ENCODE results near the gene KREMEN1.

KREMEN1 gene

DNA sequence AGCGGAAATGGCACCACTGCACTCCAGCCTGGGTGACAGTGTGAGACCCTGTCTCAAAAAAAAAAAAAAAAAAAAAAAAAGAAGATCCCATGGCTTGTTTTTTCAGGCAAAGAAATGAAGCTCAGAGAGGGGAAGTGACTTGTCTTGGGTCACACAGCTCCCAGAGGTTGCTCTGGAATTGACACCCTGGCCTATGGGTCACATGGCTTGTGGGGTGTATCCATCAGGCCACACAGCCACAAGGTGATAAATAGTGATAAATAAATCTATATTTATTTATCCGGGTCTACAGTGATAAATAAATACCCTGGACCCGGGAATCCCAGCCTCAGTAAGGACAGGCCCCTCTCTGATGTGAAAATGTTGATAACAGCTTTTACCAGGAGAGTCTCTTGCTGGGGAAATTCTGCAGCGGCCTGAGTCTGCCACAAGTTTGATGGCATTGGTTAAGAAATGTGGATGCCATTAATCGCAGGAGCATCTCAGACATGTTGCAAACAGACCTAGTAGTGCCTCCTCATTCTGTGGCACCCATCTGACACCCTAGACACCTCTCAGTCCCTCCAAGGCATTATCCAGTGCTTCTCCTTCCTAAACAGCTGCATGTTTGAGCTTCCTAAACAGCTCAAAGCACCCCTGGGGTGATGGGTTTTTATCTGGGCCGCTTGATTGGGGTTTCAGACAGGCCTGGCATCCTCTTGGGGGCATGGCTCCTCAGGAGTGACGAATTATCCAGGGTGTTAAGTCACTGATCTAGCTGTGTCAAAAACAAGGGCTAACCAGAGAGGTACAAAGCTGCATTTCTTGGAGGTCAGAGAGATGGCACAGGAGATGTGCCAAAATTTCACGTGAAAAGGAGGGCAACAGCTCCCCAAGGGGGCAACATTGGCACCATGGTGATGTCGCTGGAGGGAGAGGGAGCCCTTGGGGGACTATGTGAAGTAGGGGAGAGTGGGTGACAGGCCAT is 130.9 kb downstream of the KREMEN1 start:
- no peak for DNase-seq (ENCODE audit: low read depth)
- no peak overlapping the region for H3K4me3 ChIP-seq (ENCODE audit: low read length)
- TF ChIP-seq, protein P1, sequence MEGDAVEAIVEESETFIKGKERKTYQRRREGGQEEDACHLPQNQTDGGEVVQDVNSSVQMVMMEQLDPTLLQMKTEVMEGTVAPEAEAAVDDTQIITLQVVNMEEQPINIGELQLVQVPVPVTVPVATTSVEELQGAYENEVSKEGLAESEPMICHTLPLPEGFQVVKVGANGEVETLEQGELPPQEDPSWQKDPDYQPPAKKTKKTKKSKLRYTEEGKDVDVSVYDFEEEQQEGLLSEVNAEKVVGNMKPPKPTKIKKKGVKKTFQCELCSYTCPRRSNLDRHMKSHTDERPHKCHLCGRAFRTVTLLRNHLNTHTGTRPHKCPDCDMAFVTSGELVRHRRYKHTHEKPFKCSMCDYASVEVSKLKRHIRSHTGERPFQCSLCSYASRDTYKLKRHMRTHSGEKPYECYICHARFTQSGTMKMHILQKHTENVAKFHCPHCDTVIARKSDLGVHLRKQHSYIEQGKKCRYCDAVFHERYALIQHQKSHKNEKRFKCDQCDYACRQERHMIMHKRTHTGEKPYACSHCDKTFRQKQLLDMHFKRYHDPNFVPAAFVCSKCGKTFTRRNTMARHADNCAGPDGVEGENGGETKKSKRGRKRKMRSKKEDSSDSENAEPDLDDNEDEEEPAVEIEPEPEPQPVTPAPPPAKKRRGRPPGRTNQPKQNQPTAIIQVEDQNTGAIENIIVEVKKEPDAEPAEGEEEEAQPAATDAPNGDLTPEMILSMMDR (conservative IDR thresholded peaks at IDR 0.05; ENCODE audit: low read length): no peak

- TF ChIP-seq, protein P1 (conservative IDR thresholded peaks at IDR 0.05; ENCODE audit: low read length): no peak
- no peak overlapping the region for H3K4me3 ChIP-seq (ENCODE audit: low read length)
- DNase-seq (ENCODE audit: low read depth): no peak
These were observed 131.8 kb downstream of the KREMEN1 start for GRCh38 chr22:29204455-29205183.

GRCh38 chr22:29205252-29205593 is 132.4 kb downstream of the KREMEN1 start:
- TF ChIP-seq, protein P1 (conservative IDR thresholded peaks at IDR 0.05; ENCODE audit: low read length): no peak
- no peak for DNase-seq (ENCODE audit: low read depth)
- H3K4me3 ChIP-seq (ENCODE audit: low read length): no peak overlapping the region

- DNase-seq (ENCODE audit: low read depth): no peak
- H3K4me3 ChIP-seq (ENCODE audit: low read length): peak within 1 kb of the TSS; percentile 43
- TF ChIP-seq, protein P1 (conservative IDR thresholded peaks at IDR 0.05; ENCODE audit: low read length): peak; percentile 11; the same call in 1 of the 2 replicates
These were observed 132.9 kb downstream of the KREMEN1 start, which contains the start of gene EMID1 for GRCh38 chr22:29205594-29206371. Gene EMID1, plus strand, starts transcription at chr22:29205896. Its CDS starts 143 bp downstream, at chr22:29206039.

DNA sequence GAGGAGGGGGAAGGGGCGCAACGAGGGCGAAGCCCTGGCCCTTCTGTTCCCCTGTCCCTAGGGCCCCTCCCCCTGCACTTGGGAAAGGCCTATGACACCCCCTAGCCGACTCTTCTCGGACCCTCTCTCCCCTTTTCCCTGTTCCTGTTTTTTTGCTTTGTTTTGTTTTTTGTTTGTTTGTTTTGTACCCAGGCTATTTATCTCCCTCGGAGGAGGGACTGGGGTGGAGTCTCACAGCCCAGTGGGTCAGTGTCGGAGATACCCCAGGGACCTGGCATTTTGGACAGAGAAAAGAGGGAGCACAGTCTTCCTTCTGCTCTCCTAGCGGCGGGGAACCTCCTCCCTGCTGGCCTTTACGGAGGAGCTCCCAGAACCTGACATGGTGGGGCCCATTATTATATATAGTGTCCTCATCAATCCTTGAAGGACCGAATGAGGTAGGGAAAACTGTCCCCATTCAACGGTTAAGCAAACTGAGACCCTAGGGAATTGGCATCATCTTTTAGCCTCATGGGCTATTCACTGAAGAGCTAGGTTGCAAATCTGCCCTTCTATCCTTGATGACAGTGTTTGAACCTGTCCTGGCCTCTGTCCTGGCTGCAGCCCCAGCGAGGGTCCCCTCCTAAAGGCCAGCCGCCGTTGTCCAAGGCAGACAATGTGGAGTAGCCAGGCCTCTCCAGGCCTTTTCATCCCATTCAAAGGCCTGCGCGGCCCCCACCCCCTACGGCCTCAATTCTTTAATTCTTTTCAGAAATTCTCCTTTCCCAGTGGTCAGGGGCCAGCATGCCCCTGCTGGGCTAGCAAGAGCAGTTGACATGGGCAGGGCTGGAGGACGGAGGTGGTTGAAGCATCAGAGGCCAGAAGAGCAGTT is 133.8 kb downstream of the KREMEN1 start:
- peak overlapping the region; percentile 43; the same call in 1 of the 2 replicates for H3K4me3 ChIP-seq (ENCODE audit: low read length)
- TF ChIP-seq, protein P1 (conservative IDR thresholded peaks at IDR 0.05; ENCODE audit: low read length): no peak
- no peak for DNase-seq (ENCODE audit: low read depth)

GRCh38 chr22:29207243-29207550 is 134.4 kb downstream of the KREMEN1 start:
- no peak for DNase-seq (ENCODE audit: low read depth)
- no peak overlapping the region for H3K4me3 ChIP-seq (ENCODE audit: low read length)
- TF ChIP-seq, protein P1 (conservative IDR thresholded peaks at IDR 0.05; ENCODE audit: low read length): no peak
